PC-3 (cell line): ENCODE data around the gene HEXD.

ENCODE experiments used
- CTCF ChIP-seq: fragments of 300-600 bp; sonication (generic); conservative IDR thresholded peaks from 2 replicates; pipeline ENCODE4 v1.5.1; 2017; ENCODE audit warnings: antibody characterized with exemption, low read depth, mild to moderate bottlenecking, low read length
- EZH2 ChIP-seq: fragments of 300-600 bp; sonication (generic); IDR thresholded peaks from one replicate; pipeline ENCODE4 v1.6.1; 2017; ENCODE audit warnings: antibody characterized with exemption, mild to moderate bottlenecking, low read length; ENCODE audit not compliant: unreplicated experiment
- EZH2phosphoT487 ChIP-seq: fragments of 300-600 bp; sonication (generic); IDR thresholded peaks from 2 replicates; pipeline ENCODE4 v1.6.1; 2018; ENCODE audit warnings: mild to moderate bottlenecking, antibody characterized with exemption, low read length, borderline replicate concordance

DNA sequence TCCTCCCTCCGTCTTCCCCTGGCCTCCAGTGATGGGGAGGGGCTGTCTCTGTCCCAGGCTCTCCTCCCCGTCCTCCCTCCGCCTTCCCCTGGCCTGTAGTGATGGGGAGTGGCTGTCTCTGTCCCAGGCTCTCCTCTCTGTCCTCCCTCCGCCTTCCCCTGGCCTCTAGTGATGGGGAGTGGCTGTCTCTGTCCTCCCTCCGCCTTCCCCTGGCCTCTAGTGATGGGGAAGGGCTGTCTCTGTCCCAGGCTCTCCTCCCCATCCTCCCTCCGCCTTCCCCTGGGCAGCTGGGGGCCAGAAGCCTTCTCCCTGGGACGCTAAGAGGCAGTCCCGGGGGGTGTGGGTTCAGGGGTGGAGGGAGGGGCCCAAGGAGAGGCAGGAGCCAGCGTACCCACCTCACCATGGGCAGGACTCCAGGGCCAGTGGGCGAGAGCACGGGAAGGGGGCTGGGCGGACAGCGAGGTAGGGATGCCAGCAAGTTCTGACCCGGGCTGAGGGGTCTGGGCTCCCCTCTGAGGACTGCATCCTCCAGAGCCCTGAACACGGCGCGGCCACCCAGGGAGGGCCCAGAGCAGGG lies 31.8 kb upstream of the HEXD start:
- TF ChIP-seq CTCF, result no peak
- no peak for TF ChIP-seq EZH2
- no peak for TF ChIP-seq EZH2phosphoT487
